Neuronal stem cell (in vitro differentiated cells): ENCODE data around the gene LIN7A.

Source experiments
- DNase-seq: peaks from one replicate; pipeline ENCODE4 v3.0.0-alpha.2; 2013; ENCODE audit warnings: low spot score
- H2AFZ ChIP-seq: one replicate; pipeline ENCODE4 v1.6.1; 2013; ENCODE audit warnings: mild to moderate bottlenecking, low read length, inconsistent platforms
- H2AK5ac ChIP-seq: 2 replicates; pipeline ENCODE4 v1.6.1; 2013; ENCODE audit warnings: low read depth, mild to moderate bottlenecking, inconsistent platforms, low read length, moderate library complexity, mixed read lengths
- H2BK120ac ChIP-seq: 2 replicates; pipeline ENCODE4 v1.6.1; 2013; ENCODE audit warnings: low read depth, mild to moderate bottlenecking, inconsistent platforms, low read length, moderate library complexity, mixed read lengths
- H2BK12ac ChIP-seq: one replicate; pipeline ENCODE4 v1.6.1; 2013; ENCODE audit warnings: low read length, inconsistent platforms
- H2BK15ac ChIP-seq: 2 replicates; pipeline ENCODE4 v1.6.1; 2013; ENCODE audit warnings: mild to moderate bottlenecking, low read length, inconsistent platforms, mixed read lengths
- H2BK5ac ChIP-seq: one replicate; pipeline ENCODE4 v1.6.1; 2013; ENCODE audit warnings: inconsistent platforms, mild to moderate bottlenecking, low read length, moderate library complexity
- H3K14ac ChIP-seq: one replicate; pipeline ENCODE4 v1.6.1; 2013; ENCODE audit warnings: low read length, inconsistent platforms
- H3K18ac ChIP-seq: 2 replicates; pipeline ENCODE4 v1.6.1; 2013; ENCODE audit warnings: low read length, inconsistent platforms
- H3K23ac ChIP-seq: 2 replicates; pipeline ENCODE4 v1.6.1; 2013; ENCODE audit warnings: low read depth, mild to moderate bottlenecking, mixed read lengths, low read length, inconsistent platforms; ENCODE audit not compliant: poor library complexity
- H3K27ac ChIP-seq: replicated peaks from 3 replicates; pipeline ENCODE4 v1.5.1; 2013; ENCODE audit warnings: low read length, inconsistent platforms
- H3K27me3 ChIP-seq, 3 experiments: 2 replicates each; pipeline ENCODE4 v1.6.1; 2013; ENCODE audit warnings: low read length in 3 of 3, mild to moderate bottlenecking in 2 of 3, inconsistent platforms in 1 of 3, low read depth in 1 of 3, mixed read lengths in 1 of 3, moderate library complexity in 1 of 3; ENCODE audit not compliant: control insufficient read depth in 3 of 3, insufficient read depth in 3 of 3
- H3K36me3 ChIP-seq, 2 donors: replicated peaks in 1 of 2; 2 replicates each; pipeline ENCODE4 v1.6.1; 2013; ENCODE audit warnings: low read length in 2 of 2; ENCODE audit not compliant: control insufficient read depth in 2 of 2, insufficient read depth in 2 of 2
- H3K4ac ChIP-seq: 2 replicates; pipeline ENCODE4 v1.6.1; 2013; ENCODE audit warnings: inconsistent platforms, mild to moderate bottlenecking, low read length, moderate library complexity
- H3K4me1 ChIP-seq, 2 donors: 1 replicate in 1 of 2; 2 replicates in 1 of 2; pipeline ENCODE4 v1.6.1; 2013; ENCODE audit warnings: low read length in 2 of 2, low read depth in 1 of 2; ENCODE audit not compliant: control insufficient read depth in 2 of 2, insufficient read depth in 1 of 2
- H3K4me2 ChIP-seq: one replicate; pipeline ENCODE4 v1.6.1; 2013; ENCODE audit warnings: mild to moderate bottlenecking, low read length, inconsistent platforms; ENCODE audit not compliant: insufficient read depth, poor library complexity, severe bottlenecking
- H3K4me3 ChIP-seq, 2 donors: 2 replicates each; pipeline ENCODE4 v1.5.1; 2013; ENCODE audit warnings: low read length in 2 of 2, mild to moderate bottlenecking in 2 of 2, inconsistent platforms in 1 of 2, moderate library complexity in 1 of 2
- H3K79me1 ChIP-seq: one replicate; pipeline ENCODE4 v1.6.1; 2013; ENCODE audit warnings: low read depth, mild to moderate bottlenecking, inconsistent platforms, low read length, moderate library complexity
- H3K9ac ChIP-seq: one replicate; pipeline ENCODE4 v1.6.1; 2013; ENCODE audit warnings: mild to moderate bottlenecking, low read depth, low read length, inconsistent platforms; ENCODE audit not compliant: poor library complexity
- H3K9me3 ChIP-seq, 2 donors: replicated peaks in 1 of 2; 2 replicates each; pipeline versions ENCODE3 to v1.6.1; 2013; ENCODE audit warnings: low read length in 2 of 2, mild to moderate bottlenecking in 2 of 2, inconsistent platforms in 1 of 2, low read depth in 1 of 2, mixed read lengths in 1 of 2, moderate library complexity in 1 of 2; ENCODE audit not compliant: control insufficient read depth in 2 of 2, insufficient read depth in 1 of 2
- H4K8ac ChIP-seq: one replicate; pipeline ENCODE4 v1.6.1; 2013; ENCODE audit warnings: low read depth, mild to moderate bottlenecking, inconsistent platforms, low read length, moderate library complexity
- H4K91ac ChIP-seq: one replicate; pipeline ENCODE4 v1.6.1; 2013; ENCODE audit warnings: low read length, low read depth, mild to moderate bottlenecking, inconsistent platforms; ENCODE audit not compliant: poor library complexity
- WGBS, 2 donors: extraction: QIAGEN DNeasy Blood & Tissue Kit; methylation state at CpG; one replicate each; pipeline ENCODE4 v1.1.7; 2013; ENCODE audit warnings: missing lambda C conversion rate in 2 of 2, mixed read lengths in 1 of 2; ENCODE audit not compliant: insufficient read length in 2 of 2, insufficient replicate concordance in 1 of 2; ENCODE audit errors: extremely low coverage in 2 of 2; 5-methylcytosine and 5-hydroxymethylcytosine counted together

Gene LIN7A

GRCh38 chr12:80766210-80766609 is 171.5 kb downstream of the LIN7A start:
- no peak overlapping the region for H2BK120ac ChIP-seq
- no peaks in the 10 kb centered on the region for H3K9me3 ChIP-seq
- H3K18ac ChIP-seq = no peak overlapping the region
- no peak overlapping the region for H3K4ac ChIP-seq
- H2BK5ac ChIP-seq = no peak overlapping the region
- no peak for DNase-seq
- no peak overlapping the region for H2AK5ac ChIP-seq
- no peak overlapping the region for H3K23ac ChIP-seq
- H3K27me3 ChIP-seq = no peaks in the 10 kb centered on the region
- H4K8ac ChIP-seq = no peak overlapping the region
- no peak overlapping the region for H3K14ac ChIP-seq
- WGBS, 2 donors = 100% methylated on average over 1 of the region's 1 CpG; no CpG with 5 or more reads in 1 of the 2 donors
- no peak overlapping the region for H2AFZ ChIP-seq
- H2BK15ac ChIP-seq = no peak overlapping the region
- H3K4me1 ChIP-seq = peaks cover 2 to 7% of the 10 kb centered on the region in 2 donors
- H2BK12ac ChIP-seq = no peak overlapping the region
- no peak overlapping the region for H3K9ac ChIP-seq
- H3K79me1 ChIP-seq = peaks cover 1% of the 10 kb centered on the region
- H3K36me3 ChIP-seq = no peaks in the 10 kb centered on the region
- H3K27ac ChIP-seq = no peak overlapping the region
- H3K4me3 ChIP-seq = no peak overlapping the region
- no peak overlapping the region for H4K91ac ChIP-seq
- no peak overlapping the region for H3K4me2 ChIP-seq

GRCh38 chr12:80763874-80764273 is 173.9 kb downstream of the LIN7A start:
- no peak overlapping the region for H3K9ac ChIP-seq
- no peak overlapping the region for H2BK5ac ChIP-seq
- no peak overlapping the region for H3K4ac ChIP-seq
- no peak overlapping the region for H3K23ac ChIP-seq
- H3K4me3 ChIP-seq = no peak overlapping the region
- H2BK12ac ChIP-seq = no peak overlapping the region
- no peaks in the 10 kb centered on the region for H3K9me3 ChIP-seq
- no CpG with 5 or more reads among the region's 4 CpGs for WGBS, 2 donors
- peak; percentile 43 for DNase-seq
- H3K4me1 ChIP-seq = peaks cover 0 to 7% of the 10 kb centered on the region in 2 donors
- no peaks in the 10 kb centered on the region for H3K36me3 ChIP-seq
- H2BK120ac ChIP-seq = no peak overlapping the region
- H3K14ac ChIP-seq = no peak overlapping the region
- H2AFZ ChIP-seq = peak overlapping the region; percentile 43
- H4K8ac ChIP-seq = no peak overlapping the region
- no peak overlapping the region for H3K18ac ChIP-seq
- no peak overlapping the region for H3K4me2 ChIP-seq
- no peak overlapping the region for H3K27ac ChIP-seq
- no peak overlapping the region for H4K91ac ChIP-seq
- H2BK15ac ChIP-seq = no peak overlapping the region
- H3K27me3 ChIP-seq = no peaks in the 10 kb centered on the region
- H2AK5ac ChIP-seq = no peak overlapping the region
- no peaks in the 10 kb centered on the region for H3K79me1 ChIP-seq

GRCh38 chr12:80761838-80762237 is 175.9 kb downstream of the LIN7A start:
- Histone ChIP-seq H2BK5ac (no peak overlapping the region), H4K91ac (no peak overlapping the region), H3K14ac (no peak overlapping the region), H3K79me1 (no peaks in the 10 kb centered on the region), H3K4me2 (no peak overlapping the region), H3K18ac (no peak overlapping the region), H3K36me3 (no peaks in the 10 kb centered on the region), H2BK120ac (no peak overlapping the region), H2BK12ac (no peak overlapping the region), H3K27me3 (no peaks in the 10 kb centered on the region), H3K23ac (no peak overlapping the region), H3K4me3 (no peak overlapping the region), H3K27ac (no peak overlapping the region), H2AK5ac (no peak overlapping the region), H3K9me3 (no peaks in the 10 kb centered on the region), H2AFZ (peak overlapping the region; percentile 27), H3K4ac (no peak overlapping the region), H4K8ac (no peak overlapping the region), H3K9ac (no peak overlapping the region), H3K4me1 (peaks cover 0 to 5% of the 10 kb centered on the region in 2 donors), H2BK15ac (no peak overlapping the region)
- DNase-seq = no peak
- no CpG with 5 or more reads among the region's 5 CpGs for WGBS, 2 donors

DNA sequence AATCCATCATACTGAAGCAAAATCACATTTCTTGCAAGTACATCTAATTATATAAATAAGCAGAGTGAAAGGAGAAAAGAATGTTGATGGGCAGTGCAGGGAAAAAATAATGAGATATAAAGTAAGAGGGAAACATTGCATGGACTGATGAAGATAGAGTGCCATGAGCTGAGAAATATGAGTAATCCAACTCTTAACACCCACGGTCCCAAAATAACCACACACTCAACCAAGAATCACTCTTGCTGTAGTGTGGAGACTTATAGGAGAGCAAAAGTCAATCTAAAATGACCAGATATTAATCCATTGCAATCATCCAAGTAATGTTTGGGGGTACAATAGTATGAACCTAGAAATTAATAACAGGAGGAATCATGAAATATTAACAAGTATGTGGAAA is 180.9 kb downstream of the LIN7A start:
- no CpG with 5 or more reads among the region's 1 CpG for WGBS, 2 donors
- peaks cover 0 to 2% of the 10 kb centered on the region in 2 donors for H3K9me3 ChIP-seq
- H3K9ac ChIP-seq = no peak overlapping the region
- H3K4me3 ChIP-seq = no peak overlapping the region
- no peaks in the 10 kb centered on the region for H3K36me3 ChIP-seq
- H3K14ac ChIP-seq = no peak overlapping the region
- no peak overlapping the region for H2AFZ ChIP-seq
- H2BK120ac ChIP-seq = no peak overlapping the region
- H3K4me2 ChIP-seq = no peak overlapping the region
- H4K91ac ChIP-seq = no peak overlapping the region
- DNase-seq = no peak
- H3K18ac ChIP-seq = no peak overlapping the region
- H3K27ac ChIP-seq = no peak overlapping the region
- no peaks in the 10 kb centered on the region for H3K27me3 ChIP-seq
- no peak overlapping the region for H2BK12ac ChIP-seq
- H3K23ac ChIP-seq = no peak overlapping the region
- no peak overlapping the region for H2BK5ac ChIP-seq
- no peak overlapping the region for H4K8ac ChIP-seq
- H2AK5ac ChIP-seq = no peak overlapping the region
- no peak overlapping the region for H3K4ac ChIP-seq
- no peaks in the 10 kb centered on the region for H3K4me1 ChIP-seq
- H2BK15ac ChIP-seq = no peak overlapping the region
- H3K79me1 ChIP-seq = no peaks in the 10 kb centered on the region
